DND-41 (cell line): ENCODE measurements around the gene MAP3K7CL.

Experiments used
- CTCF ChIP-seq: IDR thresholded peaks from 2 replicates; pipeline ENCODE4 v1.5.1; 2012; ENCODE audit warnings: borderline replicate concordance, low read length, moderate library complexity, mild to moderate bottlenecking; ENCODE audit not compliant: poor library complexity, severe bottlenecking; ENCODE audit errors: extremely low read depth
- EZH2 ChIP-seq: IDR thresholded peaks from 3 replicates; pipeline ENCODE4 v1.6.1; 2012; ENCODE audit warnings: borderline replicate concordance, low read depth, mild to moderate bottlenecking, moderate library complexity, low read length, inconsistent platforms; ENCODE audit not compliant: severe bottlenecking

- no peak for TF ChIP-seq CTCF
- no peak for TF ChIP-seq EZH2
Measured at GRCh38 chr21:29184037-29184436, 53.6 kb downstream of the MAP3K7CL start.
